H1 (cell line): ENCODE measurements around the gene FAM107A. TPM values are rescaled to one million over a fixed set of nuclear protein-coding genes. Genes with fewer than 3 reads are reported as not detected.

Source experiments
- CTCF ChIA-PET: fragments of 300-600 bp; sonication (Branson Sonifier 250); formaldehyde crosslinking; loops from one replicate; lab custom pipeline; 2021; ENCODE audit not compliant: partially characterized antibody; lab: Charles Lee
- POLR2A ChIA-PET: fragments of 300-600 bp; sonication (Branson Sonifier 250); formaldehyde crosslinking; loops from one replicate; lab custom pipeline; 2021; ENCODE audit warnings: inconsistent platforms; ENCODE audit not compliant: partially characterized antibody; lab: Charles Lee
- DNase-seq, 2 experiments: peaks; one replicate each; pipeline versions ENCODE4 v3.0.0 to v3.0.0-alpha.2; 2010 to 2022; ENCODE audit warnings: low spot score in 2 of 2, low read depth in 1 of 2, mixed read lengths in 1 of 2
- FAIRE-seq: peaks from 2 replicates; lab custom pipeline; 2011; peaks lifted over from hg19 to GRCh38; lab: Jason Lieb, UNC
- H2AFZ ChIP-seq: 2 replicates; pipeline ENCODE4 v1.8.1; 2012; ENCODE audit warnings: low read length, inconsistent platforms
- H2AK5ac ChIP-seq: 2 replicates; pipeline ENCODE4 v1.6.1; 2013; ENCODE audit warnings: low read depth, low read length
- H2BK120ac ChIP-seq: replicated peaks from 2 replicates; pipeline ENCODE3; 2013; ENCODE audit warnings: low read depth, low read length, inconsistent platforms
- H2BK12ac ChIP-seq: 2 replicates; pipeline ENCODE4 v1.6.1; 2013; ENCODE audit warnings: low read depth, low read length
- H2BK15ac ChIP-seq: 2 replicates; pipeline ENCODE4 v1.6.1; 2013; ENCODE audit warnings: low read length
- H2BK20ac ChIP-seq: 2 replicates; pipeline ENCODE4 v1.6.1; 2013; ENCODE audit warnings: low read length
- H2BK5ac ChIP-seq: 2 replicates; pipeline ENCODE4 v1.6.1; 2013; ENCODE audit warnings: low read depth, low read length
- H3K14ac ChIP-seq: 2 replicates; pipeline ENCODE4 v1.6.1; 2013; ENCODE audit warnings: inconsistent platforms; ENCODE audit not compliant: insufficient read length
- H3K18ac ChIP-seq: 2 replicates; pipeline ENCODE4 v1.6.1; 2013; ENCODE audit warnings: low read length; ENCODE audit errors: extremely low read depth
- H3K23ac ChIP-seq: 2 replicates; pipeline ENCODE4 v1.6.1; 2013; ENCODE audit warnings: inconsistent platforms; ENCODE audit not compliant: insufficient read length
- H3K23me2 ChIP-seq: 2 replicates; pipeline ENCODE4 v1.6.1; 2013; ENCODE audit warnings: low read depth, low read length
- H3K27ac ChIP-seq: 2 replicates; pipeline ENCODE4 v1.6.1; 2011; ENCODE audit warnings: low read depth, low read length, inconsistent platforms
- H3K27me3 ChIP-seq, 4 experiments: replicated peaks in 1 of 4; 1 replicate in 1 of 4; 2 replicates in 3 of 4; pipeline versions ENCODE4 v1.6.1 to v1.8.1; 2011 to 2013; ENCODE audit warnings: low read length in 3 of 4, mild to moderate bottlenecking in 3 of 4, inconsistent platforms in 2 of 4, mixed read lengths in 2 of 4, moderate library complexity in 1 of 4; ENCODE audit not compliant: control insufficient read depth in 3 of 4, insufficient read depth in 3 of 4; ENCODE audit errors: extremely low read depth in 1 of 4
- H3K36me3 ChIP-seq, 4 experiments: 2 replicates each; pipeline versions ENCODE4 v1.6.1 to v1.8.1; 2011 to 2013; ENCODE audit warnings: mild to moderate bottlenecking in 4 of 4, low read length in 3 of 4, moderate library complexity in 2 of 4, control low read depth in 1 of 4, inconsistent platforms in 1 of 4; ENCODE audit not compliant: insufficient read depth in 4 of 4, control insufficient read depth in 2 of 4
- H3K4ac ChIP-seq: replicated peaks from 2 replicates; pipeline ENCODE3; 2013; ENCODE audit warnings: low read length, low read depth, mixed read lengths, inconsistent platforms; ENCODE audit not compliant: insufficient read length
- H3K4me1 ChIP-seq, 4 experiments: replicated peaks in 1 of 4; 1 replicate in 1 of 4; 2 replicates in 3 of 4; pipeline versions ENCODE4 v1.6.1 to v1.8.1; 2011 to 2013; ENCODE audit warnings: low read length in 3 of 4, inconsistent platforms in 2 of 4, mixed read lengths in 1 of 4; ENCODE audit not compliant: insufficient read depth in 4 of 4, control insufficient read depth in 3 of 4
- H3K4me2 ChIP-seq, 2 experiments: 2 replicates each; pipeline versions ENCODE4 v1.6.1 to v1.8.1; 2011 to 2013; ENCODE audit warnings: low read depth in 2 of 2, low read length in 2 of 2, control low read depth in 1 of 2, inconsistent platforms in 1 of 2, mild to moderate bottlenecking in 1 of 2; ENCODE audit not compliant: insufficient read depth in 1 of 2
- H3K4me3 ChIP-seq, 4 experiments: fragments of 200-600, 300-600 bp in 1 of 4; sonication (generic), shearing (Covaris generic), sonication (Bioruptor Twin) in 1 of 4; 2 replicates each; pipeline versions ENCODE4 v1.5.1 to v1.8.1; 2011 to 2016; ENCODE audit warnings: low read length in 4 of 4, low read depth in 3 of 4, control low read depth in 2 of 4, inconsistent platforms in 2 of 4, mild to moderate bottlenecking in 2 of 4, mixed read lengths in 1 of 4, moderate library complexity in 1 of 4; ENCODE audit not compliant: insufficient read depth in 2 of 4; ENCODE audit errors: extremely low read depth in 1 of 4
- H3K56ac ChIP-seq: replicated peaks from 2 replicates; pipeline ENCODE3; 2013; ENCODE audit warnings: low read depth, mild to moderate bottlenecking, mixed read lengths, low read length, inconsistent platforms; ENCODE audit not compliant: insufficient read length
- H3K79me1 ChIP-seq: 2 replicates; pipeline ENCODE4 v1.6.1; 2013; ENCODE audit warnings: low read depth, low read length, control low read depth
- H3K79me2 ChIP-seq, 2 experiments: 2 replicates each; pipeline versions ENCODE4 v1.6.1 to v1.8.1; 2012 to 2013; ENCODE audit warnings: low read length in 2 of 2, mild to moderate bottlenecking in 2 of 2, inconsistent platforms in 1 of 2; ENCODE audit not compliant: insufficient read depth in 2 of 2, control insufficient read depth in 1 of 2
- H3K9ac ChIP-seq, 4 experiments: replicated peaks in 1 of 4; 1 replicate in 1 of 4; 2 replicates in 3 of 4; pipeline versions ENCODE4 v1.6.1 to v1.8.1; 2011 to 2013; ENCODE audit warnings: low read depth in 3 of 4, low read length in 3 of 4, control low read depth in 2 of 4, mild to moderate bottlenecking in 2 of 4, moderate library complexity in 2 of 4, inconsistent platforms in 1 of 4; ENCODE audit errors: extremely low read depth in 1 of 4
- H3K9me3 ChIP-seq, 2 experiments: 2 replicates each; pipeline versions ENCODE4 v1.6.1 to v1.8.1; 2012 to 2013; ENCODE audit warnings: mild to moderate bottlenecking in 2 of 2, moderate library complexity in 2 of 2, control low read depth in 1 of 2, inconsistent platforms in 1 of 2, low read depth in 1 of 2, low read length in 1 of 2, mixed read lengths in 1 of 2; ENCODE audit not compliant: insufficient read depth in 2 of 2
- H4K20me1 ChIP-seq, 2 experiments: replicated peaks in 1 of 2; 2 replicates each; pipeline versions ENCODE3 to v1.8.1; 2011 to 2013; ENCODE audit warnings: inconsistent platforms in 2 of 2, low read length in 2 of 2, mild to moderate bottlenecking in 1 of 2; ENCODE audit not compliant: insufficient read depth in 2 of 2, control insufficient read depth in 1 of 2
- H4K5ac ChIP-seq: 2 replicates; pipeline ENCODE4 v1.6.1; 2013; ENCODE audit warnings: low read length, low read depth, mixed read lengths, inconsistent platforms; ENCODE audit not compliant: insufficient read length
- H4K8ac ChIP-seq: 2 replicates; pipeline ENCODE4 v1.8.0; 2013; ENCODE audit warnings: mild to moderate bottlenecking, moderate library complexity, low read length, inconsistent platforms; ENCODE audit not compliant: insufficient read depth; ENCODE audit errors: extremely low read depth
- H4K91ac ChIP-seq: replicated peaks from 2 replicates; pipeline ENCODE3; 2013; ENCODE audit warnings: low read length, mixed read lengths, inconsistent platforms; ENCODE audit not compliant: insufficient read length
- CEBPB ChIP-seq: IDR thresholded peaks from 2 replicates; pipeline ENCODE4 v1.6.1; 2012; ENCODE audit warnings: low read depth, low read length
- FOSL1 ChIP-seq: IDR thresholded peaks from 2 replicates; pipeline ENCODE4 v1.6.1; 2011; ENCODE audit warnings: mild to moderate bottlenecking, low read depth, low read length, moderate library complexity; ENCODE audit not compliant: insufficient read depth
- SIN3A ChIP-seq, 2 experiments: IDR thresholded peaks in 1 of 2; conservative IDR thresholded peaks in 1 of 2; 2 replicates each; pipeline ENCODE4 v1.6.1; 2011 to 2012; ENCODE audit warnings: low read length in 2 of 2, improper control_type of control experiment in 1 of 2, low read depth in 1 of 2, mild to moderate bottlenecking in 1 of 2
- TEAD4 ChIP-seq: IDR thresholded peaks from 2 replicates; pipeline ENCODE4 v1.6.1; 2012; ENCODE audit warnings: low read depth, low read length, inconsistent platforms, mixed read lengths
- WGBS, 2 experiments: shearing (Covaris generic) in 1 of 2; methylation state at CpG; one replicate each; pipeline versions ENCODE4 v1.1.6 to v1.1.7; 2013 to 2015; ENCODE audit warnings: low lambda C conversion rate in 2 of 2, mixed read lengths in 2 of 2, inconsistent platforms in 1 of 2, low coverage in 1 of 2, missing lambda C conversion rate in 1 of 2; ENCODE audit not compliant: insufficient replicate concordance in 2 of 2, insufficient coverage in 1 of 2, insufficient read length in 1 of 2; ENCODE audit errors: extremely low coverage in 1 of 2, missing lambda C conversion rate in 1 of 2; 5-methylcytosine and 5-hydroxymethylcytosine counted together
- polyA plus RNA-seq, 7 experiments: library from polyadenylated mRNA; depleted of rRNA in 3 of 7; stranded (reverse) in 5 of 7; unstranded in 2 of 7; fragments of >200 nt in 5 of 7; fragments of 200-250 nt in 2 of 7; gene quantifications; 1 replicate in 5 of 7; 2 replicates in 1 of 7; 4 replicates in 1 of 7; pipeline versions ENCODE4 v1.2.1 to v1.2.3, GENCODE V29; 2011 to 2013; ENCODE audit warnings: missing spikeins in 2 of 7, mixed read lengths in 2 of 7
- total RNA-seq: library from RNA; stranded (reverse); fragmentation: NEBNext Ultra II Directional; extraction: Animal tissue kit (Norgen Biotek cat#: 25700); gene quantifications from 2 replicates; pipeline ENCODE4 v1.2.1, GENCODE V29; 2021
- TF ChIP-seq, protein P1 (sequence below): IDR thresholded peaks from 2 replicates; pipeline ENCODE4 v1.6.1; 2011; ENCODE audit warnings: low read depth, mild to moderate bottlenecking, low read length; ENCODE audit not compliant: insufficient read depth
- TF ChIP-seq, protein P2 (sequence below), 3 experiments: IDR thresholded peaks; 1 replicate in 2 of 3; 2 replicates in 1 of 3; pipeline versions ENCODE4 v1.5.1 to v1.6.1; 2011; ENCODE audit warnings: low read length in 3 of 3, mild to moderate bottlenecking in 3 of 3, inconsistent platforms in 2 of 3, low read depth in 1 of 3, moderate library complexity in 1 of 3; ENCODE audit not compliant: insufficient read depth in 1 of 3; ENCODE audit errors: control extremely low read depth in 1 of 3
- TF ChIP-seq, protein P3 (sequence below): IDR thresholded peaks from 2 replicates; pipeline ENCODE4 v1.6.1; 2012; ENCODE audit warnings: inconsistent platforms

The FAM107A gene
- total and polyA plus RNA-seq, 2 of the 8 experiments (the other 6 are each of a cell fraction or from before 2014, with no cell fraction given): 0.51 to 0.65 TPM

DNA sequence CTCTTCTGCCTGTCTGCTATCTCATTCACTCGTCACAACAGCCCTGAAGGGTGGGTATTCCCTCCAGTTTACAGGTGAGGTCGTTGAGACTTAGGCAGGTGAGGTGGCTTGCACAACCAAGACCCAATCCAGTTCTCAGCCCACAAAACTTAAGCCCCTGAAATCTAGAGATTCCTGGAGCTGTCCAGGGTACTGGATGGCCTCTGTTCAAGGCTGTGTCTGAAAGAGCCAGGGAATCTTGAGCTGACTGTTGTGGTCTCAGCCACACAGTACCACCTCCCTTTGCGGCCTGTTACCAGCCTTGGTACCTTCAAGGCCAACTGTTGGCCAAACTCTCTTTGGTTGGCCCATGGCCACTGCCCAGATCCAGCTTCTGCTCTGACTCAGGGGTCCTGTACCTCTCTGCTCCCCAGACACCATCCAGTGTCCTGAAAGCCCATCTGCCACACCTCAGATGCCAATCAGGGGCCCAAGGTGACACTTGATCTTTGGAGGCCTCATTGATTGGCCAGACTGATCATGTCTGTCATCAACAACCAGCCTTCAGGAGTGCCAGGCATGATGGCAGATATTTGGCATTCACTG is 10.9 kb upstream of the FAM107A start:
- H2BK120ac ChIP-seq: no peak overlapping the region
- no peak overlapping the region for H3K14ac ChIP-seq
- H2BK15ac ChIP-seq: no peak overlapping the region
- ChIA-PET POLR2A (interaction anchor here (0.8 kb wide), 1 partner anchor 95 kb away, joined by 3 read pairs; no protein-coding TSS in a partner anchor), CTCF (interaction anchor here (1.1 to 40.0 kb wide), 5 partner anchors 11 to 91 kb away, joined by 3 to 994 read pairs (median 3); partner anchors contain the start of gene FAM107A)
- no peak overlapping the region for H4K5ac ChIP-seq
- H3K4me1 ChIP-seq: peaks cover 2 to 13% (median 8%) of the 10 kb centered on the region in 4 experiments; a peak in 6 of 7 replicates
- H2BK12ac ChIP-seq: no peak overlapping the region
- 70% methylated on average over 3 of the region's 3 CpGs; no CpG with 5 or more reads in 1 of the 2 experiments for WGBS, 2 experiments
- DNase-seq (peak in 1 of 2 experiments; percentile 82), FAIRE-seq (peak; percentile 50)
- no peak overlapping the region for H3K4ac ChIP-seq
- no peak overlapping the region for H3K27ac ChIP-seq
- H4K8ac ChIP-seq: no peak overlapping the region
- no peak overlapping the region for H3K18ac ChIP-seq
- H2AK5ac ChIP-seq: no peak overlapping the region
- H3K23ac ChIP-seq: no peak overlapping the region
- no peak overlapping the region for H3K56ac ChIP-seq
- H4K91ac ChIP-seq: no peak overlapping the region
- H3K23me2 ChIP-seq: peaks cover 2% of the 10 kb centered on the region; the same call in 1 of the 2 replicates
- H3K79me1 ChIP-seq: no peaks in the 10 kb centered on the region
- no peak overlapping the region for H3K4me3 ChIP-seq
- H4K20me1 ChIP-seq: peaks cover 0 to 5% of the 10 kb centered on the region in 2 experiments
- H3K36me3 ChIP-seq: no peaks in the 10 kb centered on the region
- no peaks in the 10 kb centered on the region for H3K79me2 ChIP-seq
- H2BK20ac ChIP-seq: no peak overlapping the region
- no peaks in the 10 kb centered on the region for H3K9me3 ChIP-seq
- no peak overlapping the region for H3K9ac ChIP-seq
- no peak overlapping the region for H2AFZ ChIP-seq
- no peak overlapping the region for H3K4me2 ChIP-seq
- no peak overlapping the region for H2BK5ac ChIP-seq
- peaks cover 7 to 35% (median 31%) of the 10 kb centered on the region in 4 experiments for H3K27me3 ChIP-seq
- TF ChIP-seq TEAD4 (peak; percentile 57), SIN3A (conservative IDR thresholded peaks at IDR 0.05 in 1 of 2, IDR thresholded peaks at IDR 0.05 in 1 of 2; ENCODE audit: low read depth in 1 of 2, low read length in 2 of 2) (peak; percentile 31 to 78; a peak in 1 of 4 replicates), CEBPB (peak; percentile 47; the same call in 1 of the 2 replicates), FOSL1 (no peak)
- TF ChIP-seq, protein P1, sequence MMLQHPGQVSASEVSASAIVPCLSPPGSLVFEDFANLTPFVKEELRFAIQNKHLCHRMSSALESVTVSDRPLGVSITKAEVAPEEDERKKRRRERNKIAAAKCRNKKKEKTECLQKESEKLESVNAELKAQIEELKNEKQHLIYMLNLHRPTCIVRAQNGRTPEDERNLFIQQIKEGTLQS: no peak
- TF ChIP-seq, protein P2, sequence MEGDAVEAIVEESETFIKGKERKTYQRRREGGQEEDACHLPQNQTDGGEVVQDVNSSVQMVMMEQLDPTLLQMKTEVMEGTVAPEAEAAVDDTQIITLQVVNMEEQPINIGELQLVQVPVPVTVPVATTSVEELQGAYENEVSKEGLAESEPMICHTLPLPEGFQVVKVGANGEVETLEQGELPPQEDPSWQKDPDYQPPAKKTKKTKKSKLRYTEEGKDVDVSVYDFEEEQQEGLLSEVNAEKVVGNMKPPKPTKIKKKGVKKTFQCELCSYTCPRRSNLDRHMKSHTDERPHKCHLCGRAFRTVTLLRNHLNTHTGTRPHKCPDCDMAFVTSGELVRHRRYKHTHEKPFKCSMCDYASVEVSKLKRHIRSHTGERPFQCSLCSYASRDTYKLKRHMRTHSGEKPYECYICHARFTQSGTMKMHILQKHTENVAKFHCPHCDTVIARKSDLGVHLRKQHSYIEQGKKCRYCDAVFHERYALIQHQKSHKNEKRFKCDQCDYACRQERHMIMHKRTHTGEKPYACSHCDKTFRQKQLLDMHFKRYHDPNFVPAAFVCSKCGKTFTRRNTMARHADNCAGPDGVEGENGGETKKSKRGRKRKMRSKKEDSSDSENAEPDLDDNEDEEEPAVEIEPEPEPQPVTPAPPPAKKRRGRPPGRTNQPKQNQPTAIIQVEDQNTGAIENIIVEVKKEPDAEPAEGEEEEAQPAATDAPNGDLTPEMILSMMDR (IDR thresholded peaks at IDR 0.05; ENCODE audit: control extremely low read depth in 1 of 3, insufficient read depth in 1 of 3, low read depth in 1 of 3, low read length in 3 of 3): no peak
- TF ChIP-seq, protein P3, sequence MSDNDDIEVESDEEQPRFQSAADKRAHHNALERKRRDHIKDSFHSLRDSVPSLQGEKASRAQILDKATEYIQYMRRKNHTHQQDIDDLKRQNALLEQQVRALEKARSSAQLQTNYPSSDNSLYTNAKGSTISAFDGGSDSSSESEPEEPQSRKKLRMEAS: 0 out of 2 replicates have a peak, but pooled peaks have one; percentile 9
